DMS114 treated with DMSO at 0.1 percent for 48 hours (cell line): ENCODE data around the gene TMEM131.

Experiments
- DNase-seq: peaks from one replicate; lab custom pipeline; 2025; ENCODE audit not compliant: unreplicated experiment; lab: John Stamatoyannopoulos, UW

Gene TMEM131

GRCh38 chr2:97992836-97993825, 2.6 kb downstream of the TMEM131 start:
- no peak for DNase-seq

GRCh38 chr2:97991081-97991856, 4.5 kb downstream of the TMEM131 start:
- no peak for DNase-seq

GRCh38 chr2:97988722-97989121, 7.0 kb downstream of the TMEM131 start:
- no peak for DNase-seq

- no peak for DNase-seq
Observed at GRCh38 chr2:97985998-97986397, 9.8 kb downstream of the TMEM131 start.

GRCh38 chr2:97983698-97984097, 12.1 kb downstream of the TMEM131 start:
- no peak for DNase-seq

- no peak for DNase-seq
Observed at GRCh38 chr2:97983134-97983533, 12.6 kb downstream of the TMEM131 start.

- no peak for DNase-seq
Observed at GRCh38 chr2:97982621-97983020, 13.1 kb downstream of the TMEM131 start.

GRCh38 chr2:97981961-97982360, 13.8 kb downstream of the TMEM131 start:
- DNase-seq = no peak

GRCh38 chr2:97979904-97980303, 15.8 kb downstream of the TMEM131 start:
- no peak for DNase-seq

DNA sequence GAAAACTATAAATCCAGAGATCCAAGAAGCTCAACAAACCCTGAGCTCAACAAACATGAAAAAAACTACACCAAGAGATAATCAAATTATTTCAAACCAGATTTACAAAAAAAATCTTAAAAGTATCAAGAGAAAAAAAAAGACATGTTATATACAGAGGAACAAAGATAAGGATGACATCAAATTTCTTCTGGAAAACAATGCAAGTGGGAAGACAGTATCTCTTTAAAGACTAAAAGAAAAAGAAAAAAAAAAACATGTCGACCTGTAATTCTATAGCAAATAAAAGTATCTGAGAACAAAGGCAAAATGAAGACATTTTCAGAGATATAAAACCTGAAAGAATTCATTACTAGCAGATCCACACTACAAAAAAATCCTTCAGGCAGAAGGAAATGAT, 21.3 kb downstream of the TMEM131 start:
- DNase-seq = no peak

- DNase-seq = no peak
Observed at GRCh38 chr2:97970293-97971060, 25.3 kb downstream of the TMEM131 start.

GRCh38 chr2:97969081-97970067, 26.4 kb downstream of the TMEM131 start:
- DNase-seq = no peak

- no peak for DNase-seq
Observed at GRCh38 chr2:97967931-97968627, 27.7 kb downstream of the TMEM131 start.

DNA sequence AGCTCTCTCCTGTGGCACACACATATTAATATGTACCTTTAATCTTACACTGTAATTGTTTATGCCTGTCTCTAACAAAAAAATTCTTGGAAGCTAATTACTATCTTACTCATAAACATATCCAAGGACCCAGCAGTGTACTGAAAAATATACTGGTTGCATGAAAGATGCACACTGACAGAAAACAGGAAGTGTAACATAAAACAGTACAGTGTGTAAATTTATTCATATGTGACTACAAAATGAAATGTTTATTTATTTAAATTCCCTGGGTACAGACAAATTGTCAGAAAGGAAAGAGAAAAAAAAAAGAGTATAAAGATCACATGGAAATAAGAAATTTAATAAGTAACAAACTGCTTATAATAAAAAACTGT, 28.5 kb downstream of the TMEM131 start:
- no peak for DNase-seq

DNA sequence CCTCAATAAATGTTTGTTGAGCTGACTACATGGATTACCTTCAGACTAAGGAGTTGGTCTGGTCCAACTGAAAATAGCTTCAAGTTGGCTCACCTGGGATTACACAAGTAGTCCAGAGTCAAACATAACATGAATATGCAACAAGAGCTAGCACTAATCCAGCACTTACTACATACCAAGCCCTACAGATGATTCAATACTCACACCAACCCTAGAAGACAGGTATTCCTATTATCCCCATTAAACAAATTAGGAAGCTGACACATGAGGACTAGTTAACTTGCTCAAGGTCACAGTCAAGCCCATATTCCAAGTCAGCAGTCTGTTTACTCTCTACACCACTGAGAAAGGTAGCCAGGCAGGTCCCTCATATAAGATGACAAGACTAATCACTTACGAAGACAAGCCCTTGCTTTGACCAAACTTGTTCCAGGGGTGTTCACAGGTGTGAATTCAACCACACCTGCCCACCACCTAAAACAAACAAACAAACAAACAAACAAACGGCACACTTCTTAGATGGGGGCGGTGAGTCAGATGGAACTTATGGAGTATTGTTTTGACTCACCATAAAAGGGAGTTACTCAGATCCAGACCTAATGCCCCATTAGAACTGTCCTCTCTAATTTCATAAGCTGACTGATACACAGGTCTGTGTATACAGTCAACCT, 29.1 kb downstream of the TMEM131 start:
- no peak for DNase-seq

DNA sequence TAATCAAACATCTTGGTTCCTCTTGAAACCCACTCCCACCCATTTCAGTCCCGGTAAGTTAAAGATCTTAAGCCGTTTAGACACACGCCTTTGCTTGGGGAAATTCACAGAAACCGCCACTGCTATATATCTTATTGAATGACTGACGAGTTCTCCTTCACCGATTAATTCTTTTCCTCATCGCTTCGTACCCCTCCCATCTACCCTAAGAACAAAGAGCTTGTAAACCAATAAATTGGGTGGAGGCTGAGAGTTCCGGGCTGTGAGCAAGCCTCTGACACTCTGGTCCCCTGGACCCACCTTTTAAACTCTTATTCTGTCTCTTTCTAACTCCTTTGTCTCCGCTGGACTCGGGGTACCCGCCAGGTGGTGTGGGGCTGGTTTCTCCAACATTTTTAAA, 30.6 kb downstream of the TMEM131 start:
- no peak for DNase-seq

GRCh38 chr2:97963880-97964279, 31.9 kb downstream of the TMEM131 start:
- DNase-seq = no peak

DNA sequence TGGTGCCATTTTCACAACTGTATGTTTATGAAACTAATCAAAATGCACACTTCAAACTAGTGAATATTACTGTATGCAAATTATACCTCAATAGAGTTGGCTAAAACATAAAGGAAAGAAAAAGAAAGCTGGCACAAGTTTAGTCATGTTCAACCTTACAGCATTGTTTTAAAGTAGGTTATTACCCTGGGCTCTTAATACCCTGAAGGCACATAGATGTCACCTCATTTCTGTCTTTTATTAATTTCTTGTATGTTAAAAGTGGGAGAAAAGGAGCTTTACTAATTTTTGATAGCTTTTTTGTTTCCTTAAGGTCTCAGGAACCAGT, 32.7 kb downstream of the TMEM131 start:
- no peak for DNase-seq

DNA sequence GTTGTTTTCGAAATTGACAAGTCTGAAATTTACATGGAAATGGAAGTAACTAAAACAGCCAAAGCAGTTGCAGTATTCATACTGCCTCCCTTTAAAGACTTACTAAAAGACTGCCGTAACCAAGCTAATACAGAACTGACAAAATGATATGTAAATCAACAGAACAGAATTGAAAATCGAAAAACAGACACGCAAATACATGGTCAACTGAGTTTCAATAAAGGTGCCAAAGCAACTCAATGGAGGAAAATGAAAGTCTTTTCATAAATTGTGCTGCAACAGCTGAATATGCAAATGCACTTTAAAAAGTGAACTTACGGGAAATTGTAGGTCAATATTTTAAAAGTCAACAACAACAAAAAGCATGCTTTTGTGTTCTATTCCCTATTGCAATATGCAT, 34.2 kb downstream of the TMEM131 start:
- no peak for DNase-seq
